DND-41 (cell line): ENCODE data around the gene ZFHX3.

ENCODE experiments used
- ATAC-seq: fragments of 200-7000 bp; cut with Tn5 transposase; 3 replicates; pipeline ENCODE4 v1.9.1; 2021; ENCODE audit warnings: low read depth; ENCODE audit not compliant: insufficient read depth
- DNase-seq: peaks from one replicate; pipeline ENCODE4 v3.0.0-alpha.2; 2020
- H2AFZ ChIP-seq: 2 replicates; pipeline ENCODE4 v1.6.0; 2012; ENCODE audit warnings: low read depth, low read length
- H3K27ac ChIP-seq: 2 replicates; pipeline ENCODE4 v1.5.1; 2012; ENCODE audit warnings: low read length, inconsistent platforms
- H3K27me3 ChIP-seq: fragments of 200-600 bp; sonication (generic); 2 replicates; pipeline ENCODE4 v1.6.0; 2012; ENCODE audit warnings: low read length, mild to moderate bottlenecking, inconsistent platforms; ENCODE audit not compliant: insufficient read depth, poor library complexity
- H3K36me3 ChIP-seq: 2 replicates; pipeline ENCODE4 v1.5.1; 2012; ENCODE audit warnings: low read length, inconsistent platforms; ENCODE audit not compliant: insufficient read depth
- H3K4me1 ChIP-seq: 2 replicates; pipeline ENCODE4 v1.5.1; 2012; ENCODE audit warnings: mild to moderate bottlenecking, low read length; ENCODE audit not compliant: insufficient read depth
- H3K4me2 ChIP-seq: 2 replicates; pipeline ENCODE4 v1.6.0; 2012; ENCODE audit warnings: mild to moderate bottlenecking, moderate library complexity, low read length, inconsistent platforms; ENCODE audit not compliant: insufficient read depth
- H3K4me3 ChIP-seq, 2 experiments: fragments of 200-600 bp in 1 of 2; shearing (Covaris generic) in 1 of 2; 2 replicates each; pipeline ENCODE4 v1.5.1; 2012 to 2016; ENCODE audit warnings: inconsistent platforms in 2 of 2, low read length in 2 of 2, mild to moderate bottlenecking in 2 of 2, low read depth in 1 of 2, moderate library complexity in 1 of 2
- H3K79me2 ChIP-seq: 2 replicates; pipeline ENCODE4 v1.6.0; 2012; ENCODE audit warnings: low read length, inconsistent platforms; ENCODE audit not compliant: insufficient read depth
- H3K9ac ChIP-seq: 2 replicates; pipeline ENCODE4 v1.6.0; 2012; ENCODE audit warnings: low read depth, mild to moderate bottlenecking, inconsistent platforms, low read length, moderate library complexity
- H3K9me3 ChIP-seq: 2 replicates; pipeline ENCODE4 v1.5.1; 2012; ENCODE audit warnings: low read length, moderate library complexity, mild to moderate bottlenecking, inconsistent platforms; ENCODE audit not compliant: insufficient read depth, severe bottlenecking
- H4K20me1 ChIP-seq: 2 replicates; pipeline ENCODE4 v1.6.0; 2012; ENCODE audit warnings: low read length; ENCODE audit not compliant: insufficient read depth
- EZH2 ChIP-seq: IDR thresholded peaks from 3 replicates; pipeline ENCODE4 v1.6.1; 2012; ENCODE audit warnings: borderline replicate concordance, low read depth, mild to moderate bottlenecking, moderate library complexity, low read length, inconsistent platforms; ENCODE audit not compliant: severe bottlenecking
- TF ChIP-seq, protein P1 (sequence below): IDR thresholded peaks from 2 replicates; pipeline ENCODE4 v1.5.1; 2012; ENCODE audit warnings: borderline replicate concordance, low read length, moderate library complexity, mild to moderate bottlenecking; ENCODE audit not compliant: poor library complexity, severe bottlenecking; ENCODE audit errors: extremely low read depth

ZFHX3 gene

DNA sequence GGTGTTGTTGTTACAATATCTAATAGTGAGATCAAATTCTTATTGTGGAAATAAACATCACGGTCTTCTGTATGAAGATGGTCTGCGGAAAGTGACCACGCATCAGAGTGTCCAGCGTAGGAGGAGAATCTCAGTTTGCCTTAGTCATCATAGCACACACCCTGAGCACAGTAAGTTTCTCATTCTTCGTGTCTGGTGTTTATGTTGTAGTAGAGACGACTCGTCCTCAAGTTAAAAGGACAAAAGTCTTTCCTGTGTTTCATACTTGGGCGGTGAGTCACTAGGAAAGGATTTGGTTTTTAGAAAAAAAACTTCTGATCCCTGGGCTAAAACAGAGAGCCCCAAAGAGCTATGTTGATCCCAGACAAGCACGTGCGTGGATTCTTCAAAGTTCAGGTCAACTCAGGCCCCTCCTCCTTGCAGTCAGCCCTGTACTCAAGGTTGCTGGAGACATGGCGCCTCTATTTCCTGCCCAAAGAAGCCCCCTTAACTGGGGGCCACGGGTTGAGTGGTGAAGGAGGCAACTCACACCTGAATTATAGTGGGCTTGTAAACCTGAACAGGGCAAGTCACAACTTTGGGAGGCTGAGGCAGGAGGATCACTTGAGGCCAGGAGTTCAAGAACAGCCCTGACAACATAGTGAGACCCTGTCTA lies 170.4 kb downstream of the ZFHX3 start:
- Histone ChIP-seq H3K27me3 (no peaks in the 10 kb centered on the region), H3K4me2 (peak overlapping the region; percentile 24), H3K27ac (peak overlapping the region; percentile 78), H3K79me2 (no peaks in the 10 kb centered on the region), H2AFZ (0 out of 2 replicates have a peak overlapping the region, but pooled peaks have one; percentile 34), H3K36me3 (no peaks in the 10 kb centered on the region), H3K4me3 (0 out of 4 replicates have a peak overlapping the region, but pooled peaks of 1 of the 2 experiments have one; percentile 0), H4K20me1 (no peaks in the 10 kb centered on the region), H3K9ac (peak overlapping the region; percentile 40), H3K4me1 (peaks cover 42% of the 10 kb centered on the region), H3K9me3 (no peaks in the 10 kb centered on the region)
- peak; percentile 20; the same call in 2 of the 3 replicates for ATAC-seq
- DNase-seq: peak; percentile 17
- no peak for TF ChIP-seq EZH2
- TF ChIP-seq, protein P1, sequence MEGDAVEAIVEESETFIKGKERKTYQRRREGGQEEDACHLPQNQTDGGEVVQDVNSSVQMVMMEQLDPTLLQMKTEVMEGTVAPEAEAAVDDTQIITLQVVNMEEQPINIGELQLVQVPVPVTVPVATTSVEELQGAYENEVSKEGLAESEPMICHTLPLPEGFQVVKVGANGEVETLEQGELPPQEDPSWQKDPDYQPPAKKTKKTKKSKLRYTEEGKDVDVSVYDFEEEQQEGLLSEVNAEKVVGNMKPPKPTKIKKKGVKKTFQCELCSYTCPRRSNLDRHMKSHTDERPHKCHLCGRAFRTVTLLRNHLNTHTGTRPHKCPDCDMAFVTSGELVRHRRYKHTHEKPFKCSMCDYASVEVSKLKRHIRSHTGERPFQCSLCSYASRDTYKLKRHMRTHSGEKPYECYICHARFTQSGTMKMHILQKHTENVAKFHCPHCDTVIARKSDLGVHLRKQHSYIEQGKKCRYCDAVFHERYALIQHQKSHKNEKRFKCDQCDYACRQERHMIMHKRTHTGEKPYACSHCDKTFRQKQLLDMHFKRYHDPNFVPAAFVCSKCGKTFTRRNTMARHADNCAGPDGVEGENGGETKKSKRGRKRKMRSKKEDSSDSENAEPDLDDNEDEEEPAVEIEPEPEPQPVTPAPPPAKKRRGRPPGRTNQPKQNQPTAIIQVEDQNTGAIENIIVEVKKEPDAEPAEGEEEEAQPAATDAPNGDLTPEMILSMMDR: no peak

DNA sequence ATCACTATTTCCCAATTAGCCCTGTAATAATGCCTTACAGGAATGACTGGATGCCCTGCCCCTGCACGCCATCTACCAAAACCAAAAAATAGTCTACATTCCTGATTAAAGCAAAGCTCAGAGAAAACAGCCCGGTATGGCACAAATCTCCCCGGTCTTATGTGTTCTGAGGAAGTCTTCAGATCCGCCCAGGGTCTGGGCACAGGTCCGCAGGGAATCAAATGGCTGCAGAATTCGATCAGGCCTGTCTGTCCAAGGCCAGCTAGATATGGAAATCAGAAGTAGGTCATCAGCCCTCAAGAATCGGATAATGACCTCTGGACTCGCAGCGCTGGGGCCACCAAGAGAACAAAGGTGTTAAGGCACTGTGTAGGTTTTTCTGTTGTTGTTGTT lies 171.0 kb downstream of the ZFHX3 start:
- H3K79me2 ChIP-seq: no peaks in the 10 kb centered on the region
- no peak for DNase-seq
- H3K4me3 ChIP-seq: peak overlapping the region in 1 of 2 experiments; percentile 0; a peak in 1 of 4 replicates
- peak overlapping the region; percentile 24 for H3K4me2 ChIP-seq
- H3K9me3 ChIP-seq: no peaks in the 10 kb centered on the region
- peak overlapping the region; percentile 40 for H3K9ac ChIP-seq
- no peaks in the 10 kb centered on the region for H4K20me1 ChIP-seq
- H3K36me3 ChIP-seq: no peaks in the 10 kb centered on the region
- TF ChIP-seq, protein P1: no peak
- no peak for TF ChIP-seq EZH2
- peaks cover 42% of the 10 kb centered on the region for H3K4me1 ChIP-seq
- H2AFZ ChIP-seq: peak overlapping the region; percentile 34
- ATAC-seq: no peak
- H3K27ac ChIP-seq: peak overlapping the region; percentile 78
- H3K27me3 ChIP-seq: no peaks in the 10 kb centered on the region

DNA sequence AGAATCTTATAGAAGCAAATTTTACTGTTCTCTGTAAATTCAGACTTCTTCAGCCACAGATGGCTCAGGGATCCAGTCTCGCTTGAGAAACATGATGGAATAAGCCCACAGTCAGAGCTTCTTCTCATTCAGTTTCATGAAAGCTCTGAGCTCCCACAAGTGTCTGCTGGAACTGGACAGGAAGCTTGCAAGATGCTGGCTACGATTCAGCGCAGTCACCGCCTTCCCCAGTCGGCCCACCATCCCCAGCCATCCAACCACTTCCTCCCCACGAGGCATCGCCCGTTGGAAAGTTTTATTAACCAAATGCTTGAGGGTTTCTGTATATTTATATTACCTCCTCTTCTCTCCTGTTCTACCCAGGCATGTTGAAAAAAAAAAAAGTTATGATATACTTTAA lies 171.7 kb downstream of the ZFHX3 start:
- ATAC-seq (peak; percentile 97), DNase-seq (peak; percentile 85)
- H3K4me2 ChIP-seq: peak overlapping the region; percentile 24
- H3K4me1 ChIP-seq: peaks cover 42% of the 10 kb centered on the region
- no peaks in the 10 kb centered on the region for H4K20me1 ChIP-seq
- no peaks in the 10 kb centered on the region for H3K27me3 ChIP-seq
- H3K9ac ChIP-seq: peak overlapping the region; percentile 40
- no peaks in the 10 kb centered on the region for H3K36me3 ChIP-seq
- H3K79me2 ChIP-seq: no peaks in the 10 kb centered on the region
- H3K27ac ChIP-seq: peak overlapping the region; percentile 78
- TF ChIP-seq EZH2: no peak
- TF ChIP-seq, protein P1: no peak
- H2AFZ ChIP-seq: no peak overlapping the region; the same call in 1 of the 2 replicates
- no peaks in the 10 kb centered on the region for H3K9me3 ChIP-seq
- H3K4me3 ChIP-seq: no peak overlapping the region
